Omental fat pad (tissue), 4 donors: ENCODE results near the gene THY1. TPM values are rescaled to one million over a fixed set of nuclear protein-coding genes. Genes with fewer than 3 reads are reported as not detected.

ENCODE experiments used
- ATAC-seq: fragments of 150-250 bp; one replicate; pipeline ENCODE4 v1.9.1; 2016; ENCODE audit warnings: mild to moderate bottlenecking, moderate library complexity; ENCODE audit not compliant: low FRiP score
- DNase-seq: peaks from one replicate; pipeline ENCODE4 v3.0.0-alpha.2; 2019; ENCODE audit warnings: low spot score
- CTCF ChIP-seq, 3 donors: fragments of 450-650 bp; IDR thresholded peaks; one replicate each; pipeline ENCODE4 v1.5.1; 2016 to 2017; ENCODE audit warnings: antibody characterized with exemption in 3 of 3, mild to moderate bottlenecking in 3 of 3, moderate library complexity in 2 of 3
- total RNA-seq, 4 donors: library from RNA; depleted of rRNA; stranded (reverse); fragments of >200 nt; gene quantifications; one replicate each; pipeline ENCODE4 v1.1.0, GENCODE V29; 2016

Gene THY1
- total RNA-seq, 4 donors from 2014 or later: 12.0 to 71.5 (median 33.3) TPM

- TF ChIP-seq CTCF (IDR thresholded peaks at IDR 0.05): no peak
- DNase-seq: no peak
- no peak for ATAC-seq
These were observed 3.0 kb downstream of the THY1 start for GRCh38 chr11:119419834-119420492.

GRCh38 chr11:119419246-119419645 lies 3.7 kb downstream of the THY1 start:
- no peak for DNase-seq
- ATAC-seq: no peak
- TF ChIP-seq CTCF (IDR thresholded peaks at IDR 0.05): no peak

DNA sequence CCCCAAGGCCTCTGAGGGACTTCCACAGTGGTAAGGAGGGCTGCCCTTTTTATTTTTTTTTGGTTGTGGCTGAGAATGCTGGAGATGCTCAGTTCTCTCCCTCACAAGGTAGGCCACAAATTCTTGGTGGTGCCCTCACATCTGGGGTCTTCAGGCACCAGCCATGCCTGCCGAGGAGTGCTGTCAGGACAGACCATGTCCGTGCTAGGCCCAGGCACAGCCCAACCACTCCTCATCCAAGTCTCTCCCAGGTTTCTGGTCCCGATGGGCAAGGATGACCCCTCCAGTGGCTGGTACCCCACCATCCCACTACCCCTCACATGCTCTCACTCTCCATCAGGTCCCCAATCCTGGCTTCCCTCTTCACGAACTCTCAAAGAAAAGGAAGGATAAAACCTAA lies 4.2 kb downstream of the THY1 start:
- no peak for TF ChIP-seq CTCF (IDR thresholded peaks at IDR 0.05)
- DNase-seq (no peak), ATAC-seq (no peak)

- DNase-seq: no peak
- TF ChIP-seq CTCF (IDR thresholded peaks at IDR 0.05): no peak
- peak; percentile 78 for ATAC-seq
These were observed 5.0 kb downstream of the THY1 start for GRCh38 chr11:119417726-119418540.

- DNase-seq (no peak), ATAC-seq (peak; percentile 81)
- no peak for TF ChIP-seq CTCF (IDR thresholded peaks at IDR 0.05)
These were observed 6.1 kb downstream of the THY1 start for GRCh38 chr11:119416606-119417580.

- DNase-seq: no peak
- no peak for ATAC-seq
These were observed 7.0 kb downstream of the THY1 start for GRCh38 chr11:119415966-119416365.

More at GRCh38 chr11:119415966-119416365, 7.0 kb downstream of the THY1 start:
- no peak for TF ChIP-seq CTCF (IDR thresholded peaks at IDR 0.05)
